ENCODE results near the gene ACO2.
A peak's percentile ranks its signal among the peaks of the same experiment; 100 is the strongest.
"Not testable (repeated sequence)": the region's sequence is repeated elsewhere in the genome, so short reads cannot be mapped to it uniquely, and the experiment has no call there.

The ACO2 gene

DNA sequence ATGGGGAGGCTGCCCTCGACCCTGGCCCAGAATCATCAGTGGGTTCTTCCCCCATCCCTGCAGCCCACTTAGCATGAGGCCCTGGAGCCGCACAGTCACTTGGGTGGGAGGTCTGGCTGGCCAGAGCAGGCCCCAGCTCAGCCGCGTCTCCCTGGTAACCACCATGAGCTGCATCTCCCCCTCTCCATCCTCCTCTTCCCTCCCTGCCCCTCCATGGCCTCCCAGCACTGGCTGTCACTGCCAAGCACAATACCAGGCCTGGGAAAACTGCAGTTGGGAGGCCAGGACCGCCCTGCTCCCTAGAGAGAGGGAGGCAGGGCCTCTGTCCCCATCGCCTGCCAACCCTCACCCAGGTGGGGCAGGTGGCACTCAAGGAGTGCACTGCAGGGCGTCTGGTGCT is 99.9 kb downstream of the ACO2 start:
- DNase-seq (ENCODE audit: low spot score): no peak

- no peak for DNase-seq (ENCODE audit: low spot score)
Measured at GRCh38 chr22:41570221-41570620, 101.3 kb downstream of the ACO2 start.

DNA sequence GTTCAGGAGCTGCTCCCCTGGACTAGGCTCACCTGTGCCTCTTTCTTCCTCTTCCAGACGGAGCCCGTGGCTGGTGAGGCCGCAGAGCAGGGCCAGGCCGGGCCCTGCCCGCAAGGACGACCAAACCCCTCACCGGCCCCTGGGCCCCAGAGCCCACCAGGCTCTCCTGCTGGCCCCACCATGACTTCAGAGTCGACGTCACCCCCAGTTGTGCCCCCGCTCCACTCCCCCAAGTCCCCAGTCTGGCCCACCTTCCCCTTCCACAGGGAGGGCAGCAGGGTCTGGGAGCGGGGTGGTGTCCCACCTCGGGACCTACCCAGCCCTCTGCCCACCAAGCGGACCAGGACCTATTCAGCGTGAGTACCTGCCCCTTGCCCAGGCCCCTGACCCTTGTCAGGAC is 102.9 kb downstream of the ACO2 start:
- DNase-seq (ENCODE audit: low spot score): no peak

DNA sequence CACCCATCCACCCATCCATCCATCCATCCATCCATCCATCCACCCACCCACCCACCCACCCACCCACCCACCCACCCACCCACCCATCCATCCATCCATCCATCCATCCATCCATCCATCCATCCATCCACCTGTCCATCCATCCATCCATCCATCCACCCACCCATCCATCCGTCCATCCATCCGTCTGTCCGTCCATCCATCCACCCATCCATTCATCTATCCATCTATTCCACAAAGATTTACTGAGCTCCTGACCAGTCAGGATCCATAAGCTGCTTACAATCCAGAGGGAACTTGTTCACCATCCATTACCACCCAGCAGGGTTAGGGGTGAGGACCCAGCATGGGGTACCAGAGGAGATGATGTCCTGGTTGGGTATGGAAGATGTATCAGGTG is 103.4 kb downstream of the ACO2 start:
- not testable (repeated sequence) for DNase-seq (ENCODE audit: low spot score)

- no peak for DNase-seq (ENCODE audit: low spot score)
Measured at GRCh38 chr22:41573677-41574076, 104.8 kb downstream of the ACO2 start.

GRCh38 chr22:41574847-41575381 is 106.0 kb downstream of the ACO2 start:
- no peak for DNase-seq (ENCODE audit: low spot score)

- no peak for DNase-seq (ENCODE audit: low spot score)
Measured at GRCh38 chr22:41575533-41575932, 106.6 kb downstream of the ACO2 start.

DNA sequence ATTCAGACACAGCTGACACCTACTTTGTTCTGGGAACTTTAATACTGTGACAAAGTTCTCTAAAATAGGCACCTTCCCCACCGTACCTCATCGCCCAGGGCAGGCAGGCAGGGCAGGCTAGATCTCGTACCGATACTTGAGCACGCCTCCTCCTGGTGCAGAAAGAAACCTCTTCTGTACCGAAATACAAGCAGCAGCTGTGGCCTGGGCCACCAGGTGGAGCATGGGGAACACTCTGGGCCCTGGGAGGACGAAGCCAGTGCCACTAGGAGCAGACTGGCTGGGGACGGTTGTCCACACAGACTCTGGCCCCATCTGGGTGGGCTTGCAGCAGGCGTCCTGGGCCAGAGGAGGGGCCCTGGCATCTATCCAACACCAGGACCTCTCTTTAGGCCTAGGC is 108.0 kb downstream of the ACO2 start:
- peak; percentile 72 for DNase-seq (ENCODE audit: low spot score)

DNA sequence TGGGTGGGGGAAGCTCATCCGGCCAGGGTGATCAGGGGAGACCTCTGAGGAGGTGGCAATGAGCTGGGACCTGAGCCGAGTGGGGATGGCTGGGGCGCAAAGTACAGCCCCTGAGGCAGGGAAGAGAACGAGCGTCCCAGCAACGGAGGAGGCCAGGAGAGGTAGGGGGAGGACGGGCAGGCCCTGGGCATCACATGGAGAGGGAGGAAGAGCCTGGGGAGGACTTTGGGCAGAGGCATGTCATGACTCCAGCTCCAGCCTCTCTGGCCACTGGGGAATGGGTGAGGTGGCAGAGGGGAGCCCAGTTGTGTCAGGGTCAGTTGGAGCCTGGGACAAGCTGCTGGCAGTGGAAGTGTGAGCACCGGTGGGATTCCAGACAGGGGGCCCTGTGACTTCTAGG is 109.2 kb downstream of the ACO2 start:
- no peak for DNase-seq (ENCODE audit: low spot score)

Measured in RKO (cell line).